H1 (cell line): ENCODE measurements around the gene KHDC1L. TPM values are rescaled to one million over a fixed set of nuclear protein-coding genes. Genes with fewer than 3 reads are reported as not detected.

Source experiments
- CTBP2 ChIP-seq: IDR thresholded peaks from 2 replicates; pipeline ENCODE4 v1.7.0; 2011; ENCODE audit warnings: borderline replicate concordance, mild to moderate bottlenecking, moderate library complexity, mixed read lengths, low read length; ENCODE audit not compliant: insufficient read depth, insufficient read length
- EGR1 ChIP-seq: IDR thresholded peaks from 2 replicates; pipeline ENCODE4 v1.6.1; 2011; ENCODE audit warnings: low read depth, low read length, borderline replicate concordance
- EZH2 ChIP-seq: fragments of 200-600 bp; sonication (generic); IDR thresholded peaks from 2 replicates; pipeline ENCODE4 v1.7.1; 2012; ENCODE audit warnings: low read depth, mild to moderate bottlenecking, moderate library complexity, low read length, inconsistent platforms; ENCODE audit not compliant: severe bottlenecking
- PHF8 ChIP-seq: fragments of 200-600 bp; sonication (generic); conservative IDR thresholded peaks from 2 replicates; pipeline ENCODE4 v1.7.1; 2012; ENCODE audit warnings: low read depth, mild to moderate bottlenecking, inconsistent platforms, low read length, moderate library complexity
- polyA plus RNA-seq, 7 experiments: library from polyadenylated mRNA; depleted of rRNA in 3 of 7; stranded (reverse) in 5 of 7; unstranded in 2 of 7; fragments of >200 nt in 5 of 7; fragments of 200-250 nt in 2 of 7; gene quantifications; 1 replicate in 5 of 7; 2 replicates in 1 of 7; 4 replicates in 1 of 7; pipeline versions ENCODE4 v1.2.1 to v1.2.3, GENCODE V29; 2011 to 2013; ENCODE audit warnings: missing spikeins in 2 of 7, mixed read lengths in 2 of 7
- total RNA-seq: library from RNA; stranded (reverse); fragmentation: NEBNext Ultra II Directional; extraction: Animal tissue kit (Norgen Biotek cat#: 25700); gene quantifications from 2 replicates; pipeline ENCODE4 v1.2.1, GENCODE V29; 2021
- TF ChIP-seq, protein P1 (sequence below): IDR thresholded peaks from 2 replicates; pipeline ENCODE4 v1.6.1; 2012; ENCODE audit warnings: low read length, inconsistent platforms

KHDC1L gene
- total and polyA plus RNA-seq, 2 of the 8 experiments (the other 6 are each of a cell fraction or from before 2014, with no cell fraction given): 0.14 TPM; not detected in 1

DNA sequence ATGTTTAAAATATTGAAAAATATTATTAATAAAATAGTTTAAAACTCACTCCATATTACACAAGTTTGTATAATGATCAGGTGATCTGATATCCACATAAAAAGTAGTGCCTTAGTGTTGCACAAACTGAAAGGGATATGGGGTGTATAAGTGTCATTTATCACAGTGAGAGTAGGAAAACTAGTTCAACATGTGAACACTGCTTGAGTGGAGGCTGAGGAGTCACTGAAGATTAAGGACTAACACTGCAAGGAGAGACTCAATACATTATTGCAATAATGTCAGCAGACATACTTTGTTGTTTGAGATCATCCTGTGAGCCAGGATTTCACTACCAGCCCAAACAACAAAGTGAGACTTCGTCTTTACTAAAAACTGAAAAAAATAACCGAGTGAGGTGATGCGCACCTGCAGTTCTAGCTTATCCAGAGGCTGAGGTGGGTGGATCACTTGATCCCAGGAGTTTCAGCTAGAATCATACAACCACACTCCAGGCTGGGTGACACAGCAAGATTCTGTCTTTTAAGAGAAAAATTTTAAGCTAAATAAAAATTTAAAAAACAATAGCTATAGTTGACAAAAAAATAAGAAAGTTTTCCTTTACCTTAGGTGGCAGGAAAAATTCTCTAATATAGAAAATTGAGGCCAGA lies 2.4 kb upstream of the KHDC1L start (continued):
- TF ChIP-seq, protein P1, sequence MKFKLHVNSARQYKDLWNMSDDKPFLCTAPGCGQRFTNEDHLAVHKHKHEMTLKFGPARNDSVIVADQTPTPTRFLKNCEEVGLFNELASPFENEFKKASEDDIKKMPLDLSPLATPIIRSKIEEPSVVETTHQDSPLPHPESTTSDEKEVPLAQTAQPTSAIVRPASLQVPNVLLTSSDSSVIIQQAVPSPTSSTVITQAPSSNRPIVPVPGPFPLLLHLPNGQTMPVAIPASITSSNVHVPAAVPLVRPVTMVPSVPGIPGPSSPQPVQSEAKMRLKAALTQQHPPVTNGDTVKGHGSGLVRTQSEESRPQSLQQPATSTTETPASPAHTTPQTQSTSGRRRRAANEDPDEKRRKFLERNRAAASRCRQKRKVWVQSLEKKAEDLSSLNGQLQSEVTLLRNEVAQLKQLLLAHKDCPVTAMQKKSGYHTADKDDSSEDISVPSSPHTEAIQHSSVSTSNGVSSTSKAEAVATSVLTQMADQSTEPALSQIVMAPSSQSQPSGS: no peak
- TF ChIP-seq EZH2: no peak
- TF ChIP-seq CTBP2: no peak
- no peak for TF ChIP-seq EGR1
- no peak for TF ChIP-seq PHF8
- TF ChIP-seq, all 59 proteins: peak for 0
